Esophagus (tissue), 2 donors: ENCODE results near the gene MEGF8. TPM values are rescaled to one million over a fixed set of nuclear protein-coding genes. Genes with fewer than 3 reads are reported as not detected.
A peak's percentile ranks its signal among the peaks of the same experiment; 100 is the strongest.

ENCODE experiments used
- H3K27ac ChIP-seq, 2 donors: one replicate each; pipeline ENCODE4 v1.5.1; 2013; ENCODE audit warnings: low read depth in 2 of 2, mild to moderate bottlenecking in 2 of 2, inconsistent platforms in 1 of 2, low read length in 1 of 2, moderate library complexity in 1 of 2
- H3K27me3 ChIP-seq, 2 donors: one replicate each; pipeline ENCODE4 v1.6.1; 2013; ENCODE audit warnings: low read length in 2 of 2, control low read depth in 1 of 2, mild to moderate bottlenecking in 1 of 2; ENCODE audit not compliant: insufficient read depth in 2 of 2, control insufficient read depth in 1 of 2
- H3K36me3 ChIP-seq, 2 donors: one replicate each; pipeline ENCODE4 v1.6.1; 2013; ENCODE audit warnings: low read length in 1 of 2; ENCODE audit not compliant: control insufficient read depth in 2 of 2, insufficient read depth in 2 of 2
- H3K4me1 ChIP-seq, 2 donors: one replicate each; pipeline ENCODE4 v1.6.1; 2013; ENCODE audit warnings: low read length in 1 of 2; ENCODE audit not compliant: control insufficient read depth in 2 of 2, insufficient read depth in 2 of 2
- H3K4me3 ChIP-seq, 2 donors: one replicate each; pipeline ENCODE4 v1.5.1; 2013; ENCODE audit warnings: low read length in 2 of 2, mild to moderate bottlenecking in 2 of 2, low read depth in 1 of 2, moderate library complexity in 1 of 2
- H3K9me3 ChIP-seq, 2 donors: one replicate each; pipeline ENCODE4 v1.6.1; 2013; ENCODE audit warnings: mild to moderate bottlenecking in 2 of 2, low read depth in 1 of 2, low read length in 1 of 2, moderate library complexity in 1 of 2; ENCODE audit not compliant: control insufficient read depth in 2 of 2, insufficient read depth in 1 of 2
- WGBS, 2 donors: extraction: QIAGEN DNeasy Blood & Tissue Kit; methylation state at CpG; one replicate each; pipeline ENCODE4 v1.1.7; 2013; 5-methylcytosine and 5-hydroxymethylcytosine counted together
- polyA plus RNA-seq, 2 donors: library from polyadenylated mRNA; stranded (reverse); fragments of 200-250 nt; gene quantifications; one replicate each; pipeline ENCODE4 v1.2.3, GENCODE V29; 2013
- donor health status: healthy with polysubstance abuse.
- donor health status: Bipolar disorder and iron deficiency.

The MEGF8 gene
- polyA plus RNA-seq, 2 donors: 4.4 to 8.6 TPM

DNA sequence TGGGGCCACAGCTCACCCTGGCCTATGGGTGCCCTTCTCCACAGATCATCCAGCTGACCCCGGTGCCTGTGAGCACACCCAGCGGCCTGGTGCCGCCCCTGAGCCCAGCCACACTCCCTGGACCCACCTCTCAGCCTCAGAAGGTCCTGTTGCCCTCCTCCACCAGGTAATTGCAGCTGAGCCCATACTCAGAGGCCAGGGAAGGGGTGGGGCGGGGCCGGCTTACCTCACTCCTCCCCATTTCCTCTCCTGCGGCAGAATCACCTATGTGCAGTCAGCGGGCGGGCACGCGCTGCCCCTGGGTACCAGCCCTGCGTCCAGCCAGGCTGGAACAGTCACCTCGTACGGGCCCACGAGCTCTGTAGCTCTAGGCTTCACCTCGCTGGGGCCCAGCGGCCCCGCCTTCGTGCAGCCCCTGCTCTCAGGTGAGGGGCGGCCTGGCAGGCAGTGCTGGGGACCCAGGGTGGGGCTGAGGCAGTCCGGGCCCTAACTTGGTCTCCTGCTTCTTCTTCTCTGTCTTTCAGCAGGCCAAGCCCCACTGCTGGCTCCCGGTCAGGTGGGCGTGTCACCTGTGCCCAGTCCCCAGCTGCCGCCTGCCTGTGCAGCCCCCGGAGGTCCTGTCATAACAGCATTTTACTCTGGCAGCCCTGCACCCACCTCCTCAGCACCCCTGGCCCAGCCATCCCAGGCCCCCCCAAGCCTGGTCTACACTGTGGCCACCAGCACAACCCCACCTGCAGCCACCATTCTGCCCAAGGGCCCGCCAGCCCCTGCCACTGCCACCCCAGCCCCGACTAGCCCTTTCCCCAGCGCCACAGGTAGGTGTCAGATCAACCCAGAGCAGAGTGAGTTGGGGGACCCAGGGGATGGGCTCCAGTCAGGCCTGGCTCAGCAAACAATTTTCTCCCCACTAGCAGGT is 33.1 kb upstream of the MEGF8 start:
- no peak overlapping the region for H3K4me3 ChIP-seq
- H3K9me3 ChIP-seq: no peaks in the 10 kb centered on the region
- 84% methylated on average over 26 to 27 of the region's 27 CpGs for WGBS, 2 donors
- no peaks in the 10 kb centered on the region for H3K27me3 ChIP-seq
- H3K27ac ChIP-seq: no peak overlapping the region
- H3K36me3 ChIP-seq: peaks cover 19 to 75% of the 10 kb centered on the region in 2 donors
- peaks cover 0 to 5% of the 10 kb centered on the region in 2 donors for H3K4me1 ChIP-seq

DNA sequence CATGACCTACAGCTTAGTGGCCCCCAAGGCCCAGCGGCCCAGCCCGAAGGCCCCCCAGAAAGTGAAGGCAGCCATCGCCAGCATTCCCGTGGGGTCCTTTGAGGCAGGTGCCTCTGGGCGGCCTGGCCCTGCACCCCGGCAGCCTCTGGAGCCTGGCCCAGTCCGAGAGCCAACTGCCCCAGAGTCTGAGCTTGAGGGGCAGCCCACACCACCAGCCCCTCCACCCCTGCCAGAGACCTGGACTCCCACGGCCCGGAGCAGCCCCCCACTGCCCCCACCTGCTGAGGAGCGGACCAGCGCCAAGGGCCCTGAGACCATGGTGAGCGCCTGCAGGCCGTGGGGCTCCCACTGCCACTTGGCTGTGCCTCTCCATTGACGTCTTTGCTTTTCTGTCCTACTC is 32.5 kb upstream of the MEGF8 start:
- Histone ChIP-seq H3K9me3 (no peaks in the 10 kb centered on the region), H3K4me3 (no peak overlapping the region), H3K4me1 (peaks cover 0 to 5% of the 10 kb centered on the region in 2 donors), H3K27me3 (no peaks in the 10 kb centered on the region), H3K27ac (no peak overlapping the region), H3K36me3 (peaks cover 19 to 69% of the 10 kb centered on the region in 2 donors)
- WGBS, 2 donors: 88 to 91% methylated on average over 11 to 14 of the region's 14 CpGs

GRCh38 chr19:42293540-42293939 is 31.9 kb upstream of the MEGF8 start:
- WGBS, 2 donors: 86 to 88% methylated on average over 17 of the region's 17 CpGs
- Histone ChIP-seq H3K9me3 (no peaks in the 10 kb centered on the region), H3K27ac (no peak overlapping the region), H3K4me3 (no peak overlapping the region), H3K27me3 (no peaks in the 10 kb centered on the region), H3K4me1 (peaks cover 0 to 5% of the 10 kb centered on the region in 2 donors), H3K36me3 (peaks cover 19 to 65% of the 10 kb centered on the region in 2 donors)

DNA sequence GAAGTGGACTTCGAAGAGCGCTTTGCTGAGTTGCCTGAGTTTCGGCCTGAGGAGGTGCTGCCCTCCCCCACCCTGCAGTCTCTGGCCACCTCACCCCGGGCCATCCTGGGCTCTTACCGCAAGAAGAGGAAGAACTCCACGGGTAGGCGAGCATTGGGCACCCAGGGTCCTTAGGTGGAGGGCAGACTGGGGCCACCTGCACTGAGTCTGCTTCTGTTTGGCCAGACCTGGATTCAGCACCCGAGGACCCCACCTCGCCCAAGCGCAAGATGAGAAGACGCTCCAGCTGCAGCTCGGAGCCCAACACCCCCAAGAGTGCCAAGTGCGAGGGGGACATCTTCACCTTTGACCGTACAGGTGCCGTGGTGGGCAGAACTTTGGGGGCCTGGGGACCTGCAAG is 31.5 kb upstream of the MEGF8 start:
- 89 to 92% methylated on average over 15 of the region's 15 CpGs for WGBS, 2 donors
- Histone ChIP-seq H3K27me3 (no peaks in the 10 kb centered on the region), H3K27ac (no peak overlapping the region), H3K4me1 (peaks cover 0 to 5% of the 10 kb centered on the region in 2 donors), H3K9me3 (no peaks in the 10 kb centered on the region), H3K4me3 (no peak overlapping the region), H3K36me3 (peaks cover 17 to 61% of the 10 kb centered on the region in 2 donors)

DNA sequence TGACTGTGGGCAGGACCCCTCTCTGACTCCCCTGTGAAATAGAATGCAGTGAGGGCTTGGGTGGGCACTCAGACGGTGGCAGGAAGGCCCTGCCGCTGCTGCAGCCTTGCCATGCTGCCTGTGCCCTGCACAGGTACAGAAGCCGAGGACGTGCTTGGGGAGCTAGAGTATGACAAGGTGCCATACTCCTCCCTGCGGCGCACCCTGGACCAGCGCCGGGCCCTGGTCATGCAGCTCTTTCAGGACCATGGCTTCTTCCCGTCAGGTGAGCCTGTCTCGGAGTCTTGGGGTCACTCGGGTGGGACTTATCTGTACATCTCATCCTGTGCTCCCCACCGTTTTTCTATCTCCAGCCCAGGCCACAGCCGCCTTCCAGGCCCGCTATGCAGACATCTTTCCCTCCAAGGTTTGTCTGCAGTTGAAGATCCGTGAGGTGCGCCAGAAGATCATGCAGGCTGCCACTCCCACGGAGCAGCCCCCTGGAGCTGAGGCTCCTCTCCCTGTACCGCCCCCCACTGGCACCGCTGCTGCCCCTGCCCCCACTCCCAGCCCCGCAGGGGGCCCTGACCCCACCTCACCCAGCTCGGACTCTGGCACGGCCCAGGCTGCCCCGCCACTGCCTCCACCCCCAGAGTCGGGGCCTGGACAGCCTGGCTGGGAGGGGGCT is 30.8 kb upstream of the MEGF8 start:
- Histone ChIP-seq H3K27me3 (no peaks in the 10 kb centered on the region), H3K9me3 (no peaks in the 10 kb centered on the region), H3K27ac (no peak overlapping the region), H3K4me3 (no peak overlapping the region), H3K4me1 (peaks cover 0 to 5% of the 10 kb centered on the region in 2 donors), H3K36me3 (peaks cover 10 to 55% of the 10 kb centered on the region in 2 donors)
- 75 to 84% methylated on average over 20 to 24 of the region's 24 CpGs for WGBS, 2 donors

DNA sequence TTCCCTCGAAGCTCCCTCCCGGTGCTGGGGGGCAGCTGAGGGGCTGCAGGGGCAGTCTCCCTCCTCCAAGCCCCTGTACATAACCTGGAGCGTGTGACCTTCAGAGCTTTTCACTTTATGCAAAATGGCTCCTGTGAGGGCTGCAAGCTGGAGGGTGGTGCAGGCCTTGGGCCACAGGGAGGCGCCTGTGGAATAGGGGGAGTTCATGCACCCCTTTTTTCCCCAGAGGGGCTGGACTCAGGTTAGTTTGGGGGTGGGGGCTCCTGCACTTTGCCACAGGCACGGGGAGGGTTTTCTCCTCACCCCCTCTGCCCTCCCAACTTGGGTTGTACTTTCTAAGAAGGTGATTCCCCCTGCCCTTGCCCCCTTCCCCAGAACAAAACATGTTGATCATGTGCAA is 30.1 kb upstream of the MEGF8 start:
- H3K9me3 ChIP-seq: no peaks in the 10 kb centered on the region
- WGBS, 2 donors: 67 to 68% methylated on average over 5 of the region's 5 CpGs
- H3K27me3 ChIP-seq: no peaks in the 10 kb centered on the region
- peaks cover 8 to 47% of the 10 kb centered on the region in 2 donors for H3K36me3 ChIP-seq
- peaks cover 0 to 5% of the 10 kb centered on the region in 2 donors for H3K4me1 ChIP-seq
- no peak overlapping the region for H3K27ac ChIP-seq
- H3K4me3 ChIP-seq: no peak overlapping the region

DNA sequence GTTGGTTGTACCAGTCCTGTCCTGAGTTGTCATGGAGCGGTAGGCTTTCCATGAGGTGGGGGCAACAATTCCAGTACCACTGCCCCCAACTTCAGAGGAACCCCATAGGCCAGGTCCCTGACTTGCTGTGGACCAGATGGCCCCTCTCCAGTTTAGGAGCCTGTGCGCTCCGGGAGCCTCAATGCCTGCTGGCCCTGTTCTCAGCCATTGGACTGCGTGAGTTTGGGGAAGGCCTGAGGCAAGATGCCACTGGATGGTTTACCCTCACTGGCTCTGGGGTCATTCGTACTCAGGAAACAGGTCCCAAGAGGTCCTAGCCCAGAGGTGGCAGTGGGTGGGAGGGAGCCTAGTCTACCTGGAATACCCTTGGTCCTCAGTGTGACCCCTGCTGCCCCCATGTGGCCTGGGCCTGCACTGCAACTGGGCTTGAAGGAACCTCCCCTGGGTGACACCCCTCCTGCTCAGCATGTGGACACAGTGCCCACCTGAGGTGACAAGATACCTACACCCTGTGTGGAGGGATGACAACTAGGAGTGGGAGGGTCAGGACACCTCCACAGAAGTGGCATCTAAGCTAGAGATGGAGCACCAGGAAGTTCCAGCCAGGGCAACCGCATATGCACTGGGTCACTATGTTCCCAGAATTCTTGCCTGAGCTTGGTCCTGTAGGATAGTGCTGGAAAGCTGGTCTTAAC is 29.5 kb upstream of the MEGF8 start:
- 69 to 73% methylated on average over 6 of the region's 6 CpGs for WGBS, 2 donors
- no peak overlapping the region for H3K4me3 ChIP-seq
- peaks cover 5 to 41% of the 10 kb centered on the region in 2 donors for H3K36me3 ChIP-seq
- peaks cover 0 to 4% of the 10 kb centered on the region in 2 donors for H3K4me1 ChIP-seq
- H3K9me3 ChIP-seq: no peaks in the 10 kb centered on the region
- H3K27ac ChIP-seq: peak overlapping the region in 1 of 2 donors; percentile 6
- no peaks in the 10 kb centered on the region for H3K27me3 ChIP-seq

DNA sequence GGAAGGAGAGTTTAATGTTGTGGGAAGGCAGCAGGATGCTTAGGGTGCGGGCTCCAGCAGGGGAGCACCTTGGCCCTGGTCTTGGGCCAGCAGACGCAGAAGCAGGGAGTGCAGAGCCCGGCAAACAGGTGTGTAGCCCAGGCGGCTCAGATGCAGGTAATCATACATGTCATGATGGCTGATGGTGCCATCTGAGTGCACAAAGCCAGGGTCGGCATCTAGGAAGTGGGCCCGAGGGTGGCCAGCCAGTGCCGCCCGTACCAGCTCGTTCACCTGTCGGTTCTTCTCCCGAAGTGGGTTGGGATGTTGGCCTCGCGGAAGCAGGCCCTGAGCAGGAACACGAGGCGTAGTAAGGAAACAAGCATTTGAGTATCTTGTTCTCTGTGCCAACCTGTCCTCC is 28.4 kb upstream of the MEGF8 start:
- 85 to 86% methylated on average over 15 of the region's 15 CpGs for WGBS, 2 donors
- peaks cover 5 to 32% of the 10 kb centered on the region in 2 donors for H3K36me3 ChIP-seq
- H3K9me3 ChIP-seq: no peaks in the 10 kb centered on the region

DNA sequence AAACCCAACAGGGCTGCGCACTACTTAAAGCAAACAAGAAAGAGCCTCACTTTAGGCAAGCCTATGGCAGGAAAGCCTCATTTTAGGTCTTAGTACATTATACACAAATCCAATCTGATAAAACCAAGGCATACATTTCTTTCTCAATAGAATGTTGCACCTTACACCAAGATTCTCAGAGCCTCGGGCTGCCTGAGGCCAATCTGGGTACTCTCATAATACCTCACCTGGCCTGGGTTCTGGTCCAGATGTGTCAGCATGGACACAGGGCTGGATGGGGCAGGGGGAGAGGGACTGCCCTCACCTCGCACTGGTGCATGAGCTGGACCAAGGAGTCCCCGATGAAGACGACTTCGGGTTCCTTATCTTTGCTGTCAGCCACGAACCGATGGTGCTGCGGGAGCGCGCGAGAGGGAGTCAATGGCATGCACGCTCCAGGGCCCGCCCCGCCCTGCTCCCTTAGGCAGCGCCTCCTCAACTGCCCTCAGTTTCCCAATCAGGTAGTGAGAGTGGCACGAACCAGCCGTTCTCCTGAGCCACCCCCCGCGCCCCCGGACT is 23.7 kb upstream of the MEGF8 start, which contains the start of gene PRR19:
PRR19 (plus strand) TSS at position 487 of the 558 bp plus-strand sequence. CDS start 7,453 bp downstream, outside the sequence.
- Histone ChIP-seq H3K4me3 (peak within 1 kb of the TSS; percentile 57 to 68), H3K4me1 (peaks cover 5% of the 10 kb centered on the region in 2 donors), H3K36me3 (peaks cover 0 to 5% of the 10 kb centered on the region in 2 donors), H3K27me3 (no peaks in the 10 kb centered on the region), H3K27ac (peak within 1 kb of the TSS; percentile 52 to 62), H3K9me3 (no peaks in the 10 kb centered on the region)
- 4 to 5% methylated on average over 18 to 21 of the region's 21 CpGs for WGBS, 2 donors

More for the DNA sequence above, 28.4 kb upstream of the MEGF8 start:
- Histone ChIP-seq H3K4me3 (no peak overlapping the region), H3K4me1 (peaks cover 0 to 4% of the 10 kb centered on the region in 2 donors), H3K27me3 (no peaks in the 10 kb centered on the region), H3K27ac (no peak overlapping the region)
